ENCODE data around the gene KRTAP12-2.

GRCh38 chr21:44702973-44703730 is 36.4 kb upstream of the KRTAP12-2 start:
- TF ChIP-seq POLR2A (IDR thresholded peaks at IDR 0.05) (no peak), CTCF (IDR thresholded peaks at IDR 0.05) (no peak), POLR2AphosphoS5 (IDR thresholded peaks at IDR 0.05) (no peak)

All from prostate gland (tissue), 2 donors.